Gastrocnemius medialis (tissue), 4 donors: Measurements from ENCODE around the gene RHBDL1.

Experiments used
- POLR2A ChIP-seq, 2 donors: fragments of 450-650 bp; IDR thresholded peaks; one replicate each; pipeline ENCODE4 v1.6.1; 2017; ENCODE audit warnings: antibody characterized with exemption in 2 of 2, mild to moderate bottlenecking in 2 of 2, moderate library complexity in 2 of 2
- TF ChIP-seq, protein P1 (sequence below), 5 experiments: fragments of 450-650 bp in 3 of 5; fragments of 200-600 bp in 2 of 5; sonication (generic) in 2 of 5; IDR thresholded peaks in 4 of 5; conservative IDR thresholded peaks in 1 of 5; 1 replicate in 4 of 5; 2 replicates in 1 of 5; pipeline ENCODE4 v1.5.1; 2016 to 2019; ENCODE audit warnings: antibody characterized with exemption in 5 of 5, mild to moderate bottlenecking in 3 of 5, moderate library complexity in 3 of 5

DNA sequence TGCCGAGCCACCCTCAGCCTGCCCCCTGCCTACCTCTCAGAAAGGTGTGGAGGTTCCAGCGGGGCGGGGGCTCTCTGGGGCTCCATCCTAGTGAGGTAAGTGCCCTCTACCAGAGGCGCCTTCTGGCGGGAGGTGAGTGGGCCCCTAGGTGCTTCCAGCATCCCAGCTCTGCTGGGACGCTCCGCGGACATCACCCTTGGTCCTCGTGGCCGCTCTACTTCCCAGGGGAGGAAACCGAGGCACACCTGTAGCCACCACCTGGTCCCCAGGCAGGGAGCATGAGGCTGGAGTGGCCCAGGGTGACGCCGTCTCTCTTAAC is 32.5 kb upstream of the RHBDL1 start:
- TF ChIP-seq POLR2A (IDR thresholded peaks at IDR 0.05) = no peak
- TF ChIP-seq, protein P1, sequence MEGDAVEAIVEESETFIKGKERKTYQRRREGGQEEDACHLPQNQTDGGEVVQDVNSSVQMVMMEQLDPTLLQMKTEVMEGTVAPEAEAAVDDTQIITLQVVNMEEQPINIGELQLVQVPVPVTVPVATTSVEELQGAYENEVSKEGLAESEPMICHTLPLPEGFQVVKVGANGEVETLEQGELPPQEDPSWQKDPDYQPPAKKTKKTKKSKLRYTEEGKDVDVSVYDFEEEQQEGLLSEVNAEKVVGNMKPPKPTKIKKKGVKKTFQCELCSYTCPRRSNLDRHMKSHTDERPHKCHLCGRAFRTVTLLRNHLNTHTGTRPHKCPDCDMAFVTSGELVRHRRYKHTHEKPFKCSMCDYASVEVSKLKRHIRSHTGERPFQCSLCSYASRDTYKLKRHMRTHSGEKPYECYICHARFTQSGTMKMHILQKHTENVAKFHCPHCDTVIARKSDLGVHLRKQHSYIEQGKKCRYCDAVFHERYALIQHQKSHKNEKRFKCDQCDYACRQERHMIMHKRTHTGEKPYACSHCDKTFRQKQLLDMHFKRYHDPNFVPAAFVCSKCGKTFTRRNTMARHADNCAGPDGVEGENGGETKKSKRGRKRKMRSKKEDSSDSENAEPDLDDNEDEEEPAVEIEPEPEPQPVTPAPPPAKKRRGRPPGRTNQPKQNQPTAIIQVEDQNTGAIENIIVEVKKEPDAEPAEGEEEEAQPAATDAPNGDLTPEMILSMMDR (IDR thresholded peaks at IDR 0.05 in 4 of 5, conservative IDR thresholded peaks at IDR 0.05 in 1 of 5) = no peak
